Panc1 (cell line): ENCODE results near the gene CACNA2D3.

ENCODE experiments used
- CTCF ChIP-seq: fragments of 450-650 bp; IDR thresholded peaks from 2 replicates; pipeline ENCODE4 v1.5.1; 2017; ENCODE audit warnings: mild to moderate bottlenecking
- POLR2AphosphoS5 ChIP-seq: IDR thresholded peaks from 2 replicates; pipeline ENCODE4 v1.6.1; 2012; ENCODE audit warnings: mild to moderate bottlenecking, low read depth, low read length, moderate library complexity
- TF ChIP-seq, protein P1 (sequence below), 2 experiments: IDR thresholded peaks; 2 replicates each; pipeline ENCODE4 v1.6.1; 2011 to 2012; ENCODE audit warnings: low read depth in 2 of 2, control low read depth in 1 of 2, low read length in 1 of 2, mild to moderate bottlenecking in 1 of 2, moderate library complexity in 1 of 2; ENCODE audit not compliant: insufficient read depth in 1 of 2

DNA sequence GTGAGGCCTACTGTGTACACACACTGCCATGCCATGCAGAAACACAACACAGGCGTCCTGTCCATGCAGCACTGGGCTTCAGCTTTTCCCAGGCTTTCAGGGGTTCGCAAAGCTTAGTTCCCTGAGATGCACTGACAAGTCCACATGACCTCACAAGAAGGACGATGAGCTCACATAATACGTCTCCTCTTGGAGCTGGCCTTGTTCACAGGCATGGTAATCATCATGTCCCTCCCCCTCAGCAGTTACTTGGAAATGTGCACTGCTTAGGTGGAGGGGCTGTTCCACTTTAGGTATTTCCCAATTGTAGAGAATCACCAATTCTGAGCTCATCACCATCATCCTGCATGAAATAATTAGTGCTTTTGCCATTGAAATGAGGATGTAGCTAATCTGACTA is 496.7 kb downstream of the CACNA2D3 start:
- no peak for TF ChIP-seq CTCF
- TF ChIP-seq POLR2AphosphoS5: no peak
- TF ChIP-seq, protein P1, sequence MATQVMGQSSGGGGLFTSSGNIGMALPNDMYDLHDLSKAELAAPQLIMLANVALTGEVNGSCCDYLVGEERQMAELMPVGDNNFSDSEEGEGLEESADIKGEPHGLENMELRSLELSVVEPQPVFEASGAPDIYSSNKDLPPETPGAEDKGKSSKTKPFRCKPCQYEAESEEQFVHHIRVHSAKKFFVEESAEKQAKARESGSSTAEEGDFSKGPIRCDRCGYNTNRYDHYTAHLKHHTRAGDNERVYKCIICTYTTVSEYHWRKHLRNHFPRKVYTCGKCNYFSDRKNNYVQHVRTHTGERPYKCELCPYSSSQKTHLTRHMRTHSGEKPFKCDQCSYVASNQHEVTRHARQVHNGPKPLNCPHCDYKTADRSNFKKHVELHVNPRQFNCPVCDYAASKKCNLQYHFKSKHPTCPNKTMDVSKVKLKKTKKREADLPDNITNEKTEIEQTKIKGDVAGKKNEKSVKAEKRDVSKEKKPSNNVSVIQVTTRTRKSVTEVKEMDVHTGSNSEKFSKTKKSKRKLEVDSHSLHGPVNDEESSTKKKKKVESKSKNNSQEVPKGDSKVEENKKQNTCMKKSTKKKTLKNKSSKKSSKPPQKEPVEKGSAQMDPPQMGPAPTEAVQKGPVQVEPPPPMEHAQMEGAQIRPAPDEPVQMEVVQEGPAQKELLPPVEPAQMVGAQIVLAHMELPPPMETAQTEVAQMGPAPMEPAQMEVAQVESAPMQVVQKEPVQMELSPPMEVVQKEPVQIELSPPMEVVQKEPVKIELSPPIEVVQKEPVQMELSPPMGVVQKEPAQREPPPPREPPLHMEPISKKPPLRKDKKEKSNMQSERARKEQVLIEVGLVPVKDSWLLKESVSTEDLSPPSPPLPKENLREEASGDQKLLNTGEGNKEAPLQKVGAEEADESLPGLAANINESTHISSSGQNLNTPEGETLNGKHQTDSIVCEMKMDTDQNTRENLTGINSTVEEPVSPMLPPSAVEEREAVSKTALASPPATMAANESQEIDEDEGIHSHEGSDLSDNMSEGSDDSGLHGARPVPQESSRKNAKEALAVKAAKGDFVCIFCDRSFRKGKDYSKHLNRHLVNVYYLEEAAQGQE (IDR thresholded peaks at IDR 0.05; ENCODE audit: insufficient read depth in 1 of 2, low read depth in 2 of 2, low read length in 1 of 2): no peak
